ENCODE results near the gene CERKL. TPM values are rescaled to one million over a fixed set of nuclear protein-coding genes. Genes with fewer than 3 reads are reported as not detected.

CERKL gene
- total and polyA plus RNA-seq, 9 of the 15 experiments (the other 6 are each of a cell fraction or from before 2014, with no cell fraction given) = 0.04 to 0.08 TPM; not detected in 7

GRCh38 chr2:181673173-181673572, 16.3 kb upstream of the CERKL start:
- CTCF ChIA-PET (ENCODE audit: low intra/inter-chr PET ratio) = no interaction called here
- TF ChIP-seq RFX7 (CRISPR knock-in tag; IDR thresholded peaks at IDR 0.05) (no peak), MECOM (CRISPR knock-in tag; IDR thresholded peaks at IDR 0.05) (no peak), ETV6 (IDR thresholded peaks at IDR 0.05; ENCODE audit: borderline replicate concordance in 1 of 2, low read depth in 2 of 2, low read length in 1 of 2) (no peak), ETV6 (CRISPR knock-in tag; IDR thresholded peaks at IDR 0.05; ENCODE audit: borderline replicate concordance) (no peak), TAF15 (IDR thresholded peaks at IDR 0.05; ENCODE audit: low read depth, low read length) (no peak), CHD2 (IDR thresholded peaks at IDR 0.05; ENCODE audit: low read depth, low read length) (no peak), MCM5 (IDR thresholded peaks at IDR 0.05; ENCODE audit: low read depth) (no peak), TEAD4 (IDR thresholded peaks at IDR 0.05; ENCODE audit: low read length) (no peak), TEAD4 (CRISPR knock-in tag; IDR thresholded peaks at IDR 0.05; ENCODE audit: borderline replicate concordance) (no peak), RNF2 (IDR thresholded peaks at IDR 0.05) (no peak), BRD9 (IDR thresholded peaks at IDR 0.05; ENCODE audit: low read depth, partially characterized antibody) (no peak), ZBTB8A (IDR thresholded peaks at IDR 0.05; ENCODE audit: partially characterized antibody) (no peak), SP2 (IDR thresholded peaks at IDR 0.05; ENCODE audit: extremely low read depth, low read depth, low read length, poor library complexity, severe bottlenecking) (no peak)
- TF ChIP-seq, protein P1, sequence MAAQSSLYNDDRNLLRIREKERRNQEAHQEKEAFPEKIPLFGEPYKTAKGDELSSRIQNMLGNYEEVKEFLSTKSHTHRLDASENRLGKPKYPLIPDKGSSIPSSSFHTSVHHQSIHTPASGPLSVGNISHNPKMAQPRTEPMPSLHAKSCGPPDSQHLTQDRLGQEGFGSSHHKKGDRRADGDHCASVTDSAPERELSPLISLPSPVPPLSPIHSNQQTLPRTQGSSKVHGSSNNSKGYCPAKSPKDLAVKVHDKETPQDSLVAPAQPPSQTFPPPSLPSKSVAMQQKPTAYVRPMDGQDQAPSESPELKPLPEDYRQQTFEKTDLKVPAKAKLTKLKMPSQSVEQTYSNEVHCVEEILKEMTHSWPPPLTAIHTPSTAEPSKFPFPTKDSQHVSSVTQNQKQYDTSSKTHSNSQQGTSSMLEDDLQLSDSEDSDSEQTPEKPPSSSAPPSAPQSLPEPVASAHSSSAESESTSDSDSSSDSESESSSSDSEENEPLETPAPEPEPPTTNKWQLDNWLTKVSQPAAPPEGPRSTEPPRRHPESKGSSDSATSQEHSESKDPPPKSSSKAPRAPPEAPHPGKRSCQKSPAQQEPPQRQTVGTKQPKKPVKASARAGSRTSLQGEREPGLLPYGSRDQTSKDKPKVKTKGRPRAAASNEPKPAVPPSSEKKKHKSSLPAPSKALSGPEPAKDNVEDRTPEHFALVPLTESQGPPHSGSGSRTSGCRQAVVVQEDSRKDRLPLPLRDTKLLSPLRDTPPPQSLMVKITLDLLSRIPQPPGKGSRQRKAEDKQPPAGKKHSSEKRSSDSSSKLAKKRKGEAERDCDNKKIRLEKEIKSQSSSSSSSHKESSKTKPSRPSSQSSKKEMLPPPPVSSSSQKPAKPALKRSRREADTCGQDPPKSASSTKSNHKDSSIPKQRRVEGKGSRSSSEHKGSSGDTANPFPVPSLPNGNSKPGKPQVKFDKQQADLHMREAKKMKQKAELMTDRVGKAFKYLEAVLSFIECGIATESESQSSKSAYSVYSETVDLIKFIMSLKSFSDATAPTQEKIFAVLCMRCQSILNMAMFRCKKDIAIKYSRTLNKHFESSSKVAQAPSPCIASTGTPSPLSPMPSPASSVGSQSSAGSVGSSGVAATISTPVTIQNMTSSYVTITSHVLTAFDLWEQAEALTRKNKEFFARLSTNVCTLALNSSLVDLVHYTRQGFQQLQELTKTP (IDR thresholded peaks at IDR 0.05; ENCODE audit: low read depth in 1 of 2, partially characterized antibody in 2 of 2) = no peak
- TF ChIP-seq, protein P2, sequence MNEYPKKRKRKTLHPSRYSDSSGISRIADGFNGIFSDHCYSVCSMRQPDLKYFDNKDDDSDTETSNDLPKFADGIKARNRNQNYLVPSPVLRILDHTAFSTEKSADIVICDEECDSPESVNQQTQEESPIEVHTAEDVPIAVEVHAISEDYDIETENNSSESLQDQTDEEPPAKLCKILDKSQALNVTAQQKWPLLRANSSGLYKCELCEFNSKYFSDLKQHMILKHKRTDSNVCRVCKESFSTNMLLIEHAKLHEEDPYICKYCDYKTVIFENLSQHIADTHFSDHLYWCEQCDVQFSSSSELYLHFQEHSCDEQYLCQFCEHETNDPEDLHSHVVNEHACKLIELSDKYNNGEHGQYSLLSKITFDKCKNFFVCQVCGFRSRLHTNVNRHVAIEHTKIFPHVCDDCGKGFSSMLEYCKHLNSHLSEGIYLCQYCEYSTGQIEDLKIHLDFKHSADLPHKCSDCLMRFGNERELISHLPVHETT (CRISPR knock-in tag; conservative IDR thresholded peaks at IDR 0.05 in 1 of 2, IDR thresholded peaks at IDR 0.05 in 1 of 2) = no peak
- TF ChIP-seq, protein P3, sequence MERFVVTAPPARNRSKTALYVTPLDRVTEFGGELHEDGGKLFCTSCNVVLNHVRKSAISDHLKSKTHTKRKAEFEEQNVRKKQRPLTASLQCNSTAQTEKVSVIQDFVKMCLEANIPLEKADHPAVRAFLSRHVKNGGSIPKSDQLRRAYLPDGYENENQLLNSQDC (CRISPR knock-in tag; IDR thresholded peaks at IDR 0.05) = no peak
- TF ChIP-seq, protein P4, sequence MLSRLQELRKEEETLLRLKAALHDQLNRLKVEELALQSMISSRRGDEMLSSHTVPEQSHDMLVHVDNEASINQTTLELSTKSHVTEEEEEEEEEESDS (CRISPR knock-in tag; IDR thresholded peaks at IDR 0.05) = no peak

More at GRCh38 chr2:181673173-181673572, 16.3 kb upstream of the CERKL start:
- no peak overlapping the region for H3K27ac ChIP-seq (ENCODE audit: extremely low read depth, low read depth, low read length)
- no peaks in the 10 kb centered on the region for H4K20me1 ChIP-seq (replicated peaks; ENCODE audit: control insufficient read depth, insufficient read depth, low read length)
- no peak overlapping the region for H3K9ac ChIP-seq (ENCODE audit: insufficient read depth in 1 of 2, low read depth in 2 of 2, low read length in 2 of 2)
- POLR2A ChIA-PET = no interaction called here
- no peaks in the 10 kb centered on the region for H3K36me3 ChIP-seq (ENCODE audit: control insufficient read depth, insufficient read depth, low read length)
- H3K4me2 ChIP-seq (ENCODE audit: insufficient read depth, low read length) = no peak overlapping the region
- H3K4me3 ChIP-seq = no peak overlapping the region
- no peaks in the 10 kb centered on the region for H3K4me1 ChIP-seq (replicated peaks in 1 of 2; ENCODE audit: control insufficient read depth in 2 of 2, insufficient read depth in 2 of 2, low read length in 2 of 2)
- no peaks in the 10 kb centered on the region for H3K9me1 ChIP-seq (ENCODE audit: control insufficient read depth, insufficient read depth, low read length)
- H2AFZ ChIP-seq (ENCODE audit: low read depth, low read length) = no peak overlapping the region
- no TSS peak for BruUV-seq (replicated peaks)
- WGBS (ENCODE audit: insufficient coverage, low coverage, missing lambda C conversion rate) = 0% methylated on average over 2 of the region's 2 CpGs
- FAIRE-seq (no peak), DNase-seq (ENCODE audit: extremely low read depth in 1 of 4, low spot score in 3 of 4) (no peak), ATAC-seq (no peak)
- H3K27me3 ChIP-seq (ENCODE audit: control insufficient read depth in 2 of 2, insufficient read depth in 2 of 2, low read length in 2 of 2) = peaks cover 0 to 6% of the 10 kb centered on the region in 2 experiments; a peak in 2 of 5 replicates
- in situ Hi-C loops (cut with MboI) = no loop called here
- H3K79me2 ChIP-seq (ENCODE audit: control insufficient read depth, insufficient read depth, low read length) = no peaks in the 10 kb centered on the region
- H3K9me3 ChIP-seq (replicated peaks; ENCODE audit: control insufficient read depth, insufficient read depth, low read depth, low read length) = no peaks in the 10 kb centered on the region
- intact Hi-C loops (cut with micrococcal nuclease) = no loop called here

All from K562 (cell line).